ENCODE measurements around the gene RGL3.
"Not testable (repeated sequence)": the region's sequence is repeated elsewhere in the genome, so short reads cannot be mapped to it uniquely, and the experiment has no call there.

Gene RGL3

GRCh38 chr19:11387162-11388034 is 31.7 kb downstream of the RGL3 start:
- no peak overlapping the region for H3K4me3 ChIP-seq (ENCODE audit: low read depth, low read length)
- TF ChIP-seq CTCF (IDR thresholded peaks at IDR 0.05; ENCODE audit: borderline replicate concordance, insufficient read depth, low read depth, low read length): no peak

- TF ChIP-seq CTCF (IDR thresholded peaks at IDR 0.05; ENCODE audit: borderline replicate concordance, insufficient read depth, low read depth, low read length): no peak
- H3K4me3 ChIP-seq (ENCODE audit: low read depth, low read length): no peak overlapping the region
Observed at GRCh38 chr19:11384778-11385129, 34.4 kb downstream of the RGL3 start.

GRCh38 chr19:11383706-11384048 is 35.4 kb downstream of the RGL3 start:
- no peak overlapping the region for H3K4me3 ChIP-seq (ENCODE audit: low read depth, low read length)
- TF ChIP-seq CTCF (IDR thresholded peaks at IDR 0.05; ENCODE audit: borderline replicate concordance, insufficient read depth, low read depth, low read length): no peak

GRCh38 chr19:11382898-11383705 is 36.0 kb downstream of the RGL3 start:
- TF ChIP-seq CTCF (IDR thresholded peaks at IDR 0.05; ENCODE audit: borderline replicate concordance, insufficient read depth, low read depth, low read length): peak; percentile 86
- H3K4me3 ChIP-seq (ENCODE audit: low read depth, low read length): no peak overlapping the region

- peak overlapping the region; percentile 87 for H3K4me3 ChIP-seq (ENCODE audit: low read depth, low read length)
- peak; percentile 79 for TF ChIP-seq CTCF (IDR thresholded peaks at IDR 0.05; ENCODE audit: borderline replicate concordance, insufficient read depth, low read depth, low read length)
Observed at GRCh38 chr19:11380653-11381537, 38.2 kb downstream of the RGL3 start.

GRCh38 chr19:11379857-11380350 is 39.2 kb downstream of the RGL3 start:
- no peak overlapping the region for H3K4me3 ChIP-seq (ENCODE audit: low read depth, low read length)
- no peak for TF ChIP-seq CTCF (IDR thresholded peaks at IDR 0.05; ENCODE audit: borderline replicate concordance, insufficient read depth, low read depth, low read length)

GRCh38 chr19:11379269-11379845 is 39.8 kb downstream of the RGL3 start:
- not testable (repeated sequence) for H3K4me3 ChIP-seq (ENCODE audit: low read depth, low read length)

Data from GM12875 (cell line).